A172 (cell line): ENCODE results near the gene VSTM5. TPM values are rescaled to one million over a fixed set of nuclear protein-coding genes. Genes with fewer than 3 reads are reported as not detected.
"Not testable (repeated sequence)": the region's sequence is repeated elsewhere in the genome, so short reads cannot be mapped to it uniquely, and the experiment has no call there.

Experiments
- DNase-seq: peaks from one replicate; pipeline ENCODE4 v3.0.0-alpha.2; 2015; ENCODE audit warnings: low spot score
- total RNA-seq: library from RNA; depleted of rRNA; stranded (reverse); fragments of >200 nt; shearing (Covaris generic); gene quantifications from 2 replicates; pipeline ENCODE4 v1.2.3, GENCODE V29; 2014; rRNA removed

VSTM5 gene
- not detected in 2 replicates for total RNA-seq

GRCh38 chr11:93850594-93851018 is at the start of gene VSTM5:
VSTM5 (minus strand) TSS chr11:93850618; CDS start chr11:93850502, 116 bp downstream.
- DNase-seq: no peak

- peak; percentile 57 for DNase-seq
These were observed 44.9 kb upstream of the VSTM5 start for GRCh38 chr11:93895106-93895862.

- DNase-seq: no peak
These were observed 40.1 kb upstream of the VSTM5 start for GRCh38 chr11:93890391-93891051.

GRCh38 chr11:93887111-93887510 is 36.7 kb upstream of the VSTM5 start:
- no peak for DNase-seq

GRCh38 chr11:93879114-93879513 is 28.7 kb upstream of the VSTM5 start:
- not testable (repeated sequence) for DNase-seq

GRCh38 chr11:93875637-93876036 is 25.2 kb upstream of the VSTM5 start:
- no peak for DNase-seq

- no peak for DNase-seq
These were observed 21.1 kb upstream of the VSTM5 start for GRCh38 chr11:93871526-93871925.

- DNase-seq: no peak
These were observed 20.2 kb upstream of the VSTM5 start for GRCh38 chr11:93870616-93871015.

GRCh38 chr11:93869830-93870229 is 19.4 kb upstream of the VSTM5 start:
- DNase-seq: no peak

- DNase-seq: not testable (repeated sequence)
These were observed 18.0 kb upstream of the VSTM5 start for GRCh38 chr11:93868404-93868803.

- DNase-seq: no peak
These were observed 11.4 kb upstream of the VSTM5 start for GRCh38 chr11:93861808-93862207.

GRCh38 chr11:93858121-93858775 is 7.8 kb upstream of the VSTM5 start:
- no peak for DNase-seq

GRCh38 chr11:93857413-93858120 is 7.1 kb upstream of the VSTM5 start:
- no peak for DNase-seq

- DNase-seq: no peak
These were observed 1.8 kb upstream of the VSTM5 start for GRCh38 chr11:93852242-93852641.

- DNase-seq: no peak
These were observed 446 bp downstream of the VSTM5 start for GRCh38 chr11:93849751-93850593.

GRCh38 chr11:93849201-93849600 is 1.2 kb downstream of the VSTM5 start:
- DNase-seq: no peak

GRCh38 chr11:93846411-93846810 is 4.0 kb downstream of the VSTM5 start:
- DNase-seq: peak; percentile 5

GRCh38 chr11:93845181-93846092 is 5.0 kb downstream of the VSTM5 start:
- no peak for DNase-seq

- DNase-seq: no peak
These were observed 5.8 kb downstream of the VSTM5 start for GRCh38 chr11:93844568-93844967.

GRCh38 chr11:93843906-93844305 is 6.5 kb downstream of the VSTM5 start:
- DNase-seq: no peak
